A673 (cell line): ENCODE data around the gene TBCC.
"Not testable (repeated sequence)": the region's sequence is repeated elsewhere in the genome, so short reads cannot be mapped to it uniquely, and the experiment has no call there.

ENCODE experiments used
- CTCF ChIP-seq: fragments of 300-800, 200-600 bp; sonication (generic); conservative IDR thresholded peaks from 2 replicates; pipeline ENCODE4 v1.5.1; 2017; ENCODE audit warnings: low read depth, mild to moderate bottlenecking, antibody characterized with exemption, low read length, moderate library complexity, mixed read lengths
- EZH2 ChIP-seq: fragments of 200-600 bp; sonication (generic); IDR thresholded peaks from 2 replicates; pipeline ENCODE4 v1.6.1; 2017; ENCODE audit warnings: borderline replicate concordance, low read depth, mild to moderate bottlenecking, mixed read lengths, antibody characterized with exemption, low read length; ENCODE audit not compliant: poor library complexity, severe bottlenecking

GRCh38 chr6:42774821-42775487 lies 29.1 kb upstream of the TBCC start:
- TF ChIP-seq CTCF, EZH2: not testable (repeated sequence)
